Mucosa of stomach (tissue), 1 donor: ENCODE measurements around the gene KLHL29.

Experiments
- H3K27me3 ChIP-seq: one replicate; pipeline ENCODE4 v1.7.0; 2013; ENCODE audit warnings: mild to moderate bottlenecking, low read length; ENCODE audit not compliant: control insufficient read depth, insufficient read depth
- H3K36me3 ChIP-seq: one replicate; pipeline ENCODE4 v1.7.0; 2013; ENCODE audit warnings: low read length; ENCODE audit not compliant: control insufficient read depth, insufficient read depth
- H3K4me1 ChIP-seq: one replicate; pipeline ENCODE4 v1.7.0; 2013; ENCODE audit warnings: mild to moderate bottlenecking, low read length; ENCODE audit not compliant: control insufficient read depth, insufficient read depth
- H3K4me3 ChIP-seq: one replicate; pipeline ENCODE4 v1.7.0; 2013; ENCODE audit warnings: low read length
- H3K9ac ChIP-seq: one replicate; pipeline ENCODE4 v1.7.0; 2013; ENCODE audit warnings: mild to moderate bottlenecking, low read length, moderate library complexity
- H3K9me3 ChIP-seq: one replicate; pipeline ENCODE4 v1.7.0; 2013; ENCODE audit warnings: mild to moderate bottlenecking, low read length, moderate library complexity; ENCODE audit not compliant: control insufficient read depth
- donor health status: Pancreatic carcinoma.

KLHL29 gene

DNA sequence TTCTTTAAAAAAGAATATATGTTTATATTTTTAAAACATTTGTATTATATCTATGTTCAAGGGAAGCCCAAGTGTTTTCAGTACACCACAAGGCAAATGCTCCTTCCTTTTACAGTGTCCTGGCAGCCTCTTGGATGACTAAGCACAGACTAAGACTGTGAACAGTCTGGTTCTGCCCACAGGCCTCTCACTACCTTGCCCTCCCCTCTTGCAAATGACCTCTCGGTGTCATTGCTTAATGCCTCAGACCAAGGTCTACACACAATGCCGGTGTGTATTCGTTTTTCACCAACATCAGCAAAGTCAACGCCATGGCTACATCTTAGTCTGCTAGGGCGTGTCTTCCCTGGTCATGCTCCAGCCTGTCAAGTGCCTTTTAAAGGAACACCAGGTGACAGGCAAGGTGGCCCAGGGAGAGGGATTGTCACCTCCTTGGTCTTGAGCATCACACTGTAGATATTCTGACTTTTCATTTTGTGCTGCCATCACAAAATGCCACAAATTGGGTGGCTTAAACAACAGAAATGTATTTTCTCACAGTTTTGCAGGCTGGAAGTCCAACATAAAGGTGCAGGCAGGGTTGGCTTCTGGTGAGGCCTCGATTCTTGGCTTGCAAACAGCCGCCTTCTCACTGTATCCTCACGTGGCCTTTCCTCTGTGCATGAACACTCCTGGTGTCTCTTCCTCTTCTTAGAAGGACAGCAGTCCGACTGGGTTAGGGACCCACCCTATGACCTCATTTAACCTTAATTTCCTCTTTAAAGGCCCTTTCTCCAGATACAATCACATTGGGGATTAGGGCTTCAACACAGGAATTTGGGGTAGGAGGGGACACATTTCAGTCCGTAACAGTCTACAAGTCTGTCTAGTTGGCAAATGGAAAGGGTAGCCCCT is 266.5 kb downstream of the KLHL29 start:
- H3K4me1 ChIP-seq = no peaks in the 10 kb centered on the region

DNA sequence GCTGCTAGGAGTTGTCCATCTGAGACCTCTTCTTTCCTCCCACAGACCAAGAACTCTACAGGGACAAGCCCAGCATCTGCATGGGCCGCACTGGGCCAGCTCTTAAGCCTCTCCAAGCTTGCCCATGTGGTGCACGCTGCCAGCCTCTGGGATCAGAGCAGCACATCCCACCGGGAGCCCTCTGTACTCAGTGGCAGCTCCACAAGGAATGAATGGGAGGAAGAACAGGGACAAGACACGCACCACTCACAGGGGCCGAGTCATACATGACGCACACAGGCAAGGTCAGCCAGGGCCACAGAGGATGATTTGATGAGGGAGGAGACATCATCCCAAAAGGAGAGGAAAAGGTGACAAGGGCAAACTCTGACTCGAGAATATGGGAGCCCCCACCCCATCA is 268.3 kb downstream of the KLHL29 start:
- Histone ChIP-seq H3K9me3 (no peaks in the 10 kb centered on the region), H3K36me3 (no peaks in the 10 kb centered on the region), H3K9ac (no peak overlapping the region), H3K27me3 (no peaks in the 10 kb centered on the region), H3K4me1 (no peaks in the 10 kb centered on the region), H3K4me3 (no peak overlapping the region)

More for the DNA sequence above, 266.5 kb downstream of the KLHL29 start:
- H3K4me3 ChIP-seq = no peak overlapping the region
- no peak overlapping the region for H3K9ac ChIP-seq
- H3K36me3 ChIP-seq = no peaks in the 10 kb centered on the region
- H3K9me3 ChIP-seq = no peaks in the 10 kb centered on the region
- no peaks in the 10 kb centered on the region for H3K27me3 ChIP-seq

DNA sequence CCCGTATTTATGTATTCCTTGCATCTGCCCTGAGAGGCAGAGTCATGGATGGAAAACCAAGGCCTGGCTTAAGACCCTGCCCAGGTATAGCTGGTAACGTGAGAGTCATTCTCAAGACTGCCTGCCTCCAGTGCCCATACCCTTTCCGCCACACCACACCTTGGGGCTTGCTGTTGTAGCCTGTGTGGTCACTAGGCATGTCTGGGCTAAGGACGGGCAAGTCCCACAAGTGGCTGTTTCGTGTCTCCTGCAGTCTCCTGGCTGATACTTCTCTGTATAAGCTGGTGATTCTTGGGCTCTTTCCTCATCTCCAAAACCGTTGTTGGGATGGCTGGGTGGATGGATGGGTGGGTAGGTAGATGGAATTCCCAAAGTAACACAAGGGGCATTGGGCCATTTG is 269.8 kb downstream of the KLHL29 start:
- Histone ChIP-seq H3K9me3 (no peaks in the 10 kb centered on the region), H3K9ac (no peak overlapping the region), H3K4me1 (no peaks in the 10 kb centered on the region), H3K36me3 (no peaks in the 10 kb centered on the region), H3K27me3 (no peaks in the 10 kb centered on the region), H3K4me3 (no peak overlapping the region)

DNA sequence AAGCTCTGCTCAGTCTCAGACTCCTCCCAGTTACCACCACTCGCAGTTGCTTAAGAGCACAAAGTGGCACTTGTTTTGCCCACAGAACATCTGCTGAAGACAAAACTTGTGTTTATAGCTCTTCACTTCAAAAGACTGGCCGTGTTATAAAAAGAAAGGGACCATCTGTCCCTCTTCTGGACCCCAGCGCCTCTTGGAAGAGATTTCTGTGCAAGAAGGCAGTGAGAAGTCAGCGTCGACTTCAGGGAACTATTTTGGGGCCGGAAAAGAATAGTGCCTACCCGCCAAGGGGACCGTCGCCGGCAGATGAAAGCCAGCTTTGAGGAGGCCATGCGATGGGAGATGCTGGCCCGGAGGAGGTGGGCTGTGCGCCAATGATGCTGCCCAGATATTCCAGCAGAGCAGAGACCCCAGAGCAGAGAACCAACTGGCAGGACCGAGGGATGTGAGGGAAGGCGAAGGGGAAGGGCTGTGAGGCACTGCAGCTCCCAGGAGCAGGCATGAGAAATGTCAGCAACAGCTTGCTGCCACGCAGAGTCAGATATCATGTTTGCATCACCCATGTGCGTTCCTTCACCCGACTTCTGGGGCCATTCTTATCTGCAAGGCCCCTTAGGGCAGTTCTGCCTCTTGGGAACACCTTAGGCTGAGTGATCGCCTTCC is 271.1 kb downstream of the KLHL29 start:
- Histone ChIP-seq H3K36me3 (no peaks in the 10 kb centered on the region), H3K4me3 (no peak overlapping the region), H3K9ac (no peak overlapping the region), H3K9me3 (no peaks in the 10 kb centered on the region), H3K27me3 (no peaks in the 10 kb centered on the region), H3K4me1 (no peaks in the 10 kb centered on the region)

DNA sequence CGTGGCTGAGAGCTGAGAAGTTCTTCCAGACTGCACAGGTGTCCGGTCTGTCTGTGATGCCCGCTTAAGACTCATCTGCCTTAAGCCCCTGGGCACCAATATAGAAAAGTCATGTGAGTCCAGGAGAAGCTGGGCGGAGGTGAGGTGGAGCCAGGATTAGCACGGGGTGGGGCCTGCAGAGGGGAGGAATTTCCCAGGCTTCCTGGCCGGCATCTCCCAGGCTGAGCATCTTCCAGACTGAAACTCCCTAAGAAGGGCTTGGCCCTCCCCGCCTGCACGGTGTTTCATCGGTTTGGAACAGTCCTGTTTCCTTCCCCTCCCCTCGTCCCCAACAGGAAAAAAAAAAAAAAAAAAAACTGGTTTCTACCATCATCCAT is 271.6 kb downstream of the KLHL29 start:
- no peak overlapping the region for H3K9ac ChIP-seq
- H3K27me3 ChIP-seq = no peaks in the 10 kb centered on the region
- no peak overlapping the region for H3K4me3 ChIP-seq
- H3K4me1 ChIP-seq = no peaks in the 10 kb centered on the region
- no peaks in the 10 kb centered on the region for H3K36me3 ChIP-seq
- H3K9me3 ChIP-seq = no peaks in the 10 kb centered on the region

GRCh38 chr2:23657371-23657770 is 272.4 kb downstream of the KLHL29 start:
- Histone ChIP-seq H3K4me1 (no peaks in the 10 kb centered on the region), H3K27me3 (peaks cover under 1% of the 10 kb centered on the region), H3K36me3 (no peaks in the 10 kb centered on the region), H3K4me3 (no peak overlapping the region), H3K9ac (no peak overlapping the region), H3K9me3 (no peaks in the 10 kb centered on the region)

DNA sequence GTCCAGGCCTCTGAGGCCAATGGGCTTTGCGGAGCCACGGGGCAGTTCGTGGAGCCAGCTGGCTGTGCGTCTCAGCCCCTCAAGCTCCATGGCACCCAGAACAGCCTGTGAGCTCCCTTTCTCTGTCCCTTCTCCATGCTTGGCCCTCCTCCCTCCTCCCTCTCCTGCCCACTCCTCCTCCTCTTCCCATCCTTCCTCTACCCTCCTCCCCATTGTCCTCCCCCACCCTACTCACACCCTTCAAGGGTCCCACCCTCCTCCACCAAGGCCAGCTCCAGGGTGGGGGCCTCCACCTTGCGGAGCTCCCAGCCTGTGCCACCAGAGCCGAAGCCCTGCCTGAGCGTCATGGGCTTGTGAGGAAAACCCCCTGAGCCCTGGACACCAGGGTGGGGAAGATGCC is 273.0 kb downstream of the KLHL29 start:
- Histone ChIP-seq H3K36me3 (no peaks in the 10 kb centered on the region), H3K4me3 (no peak overlapping the region), H3K9ac (no peak overlapping the region), H3K9me3 (no peaks in the 10 kb centered on the region), H3K27me3 (peaks cover 6% of the 10 kb centered on the region), H3K4me1 (no peaks in the 10 kb centered on the region)

GRCh38 chr2:23658466-23658942 is 273.5 kb downstream of the KLHL29 start:
- no peaks in the 10 kb centered on the region for H3K9me3 ChIP-seq

GRCh38 chr2:23659328-23659727 is 274.3 kb downstream of the KLHL29 start:
- Histone ChIP-seq H3K4me1 (no peaks in the 10 kb centered on the region), H3K9ac (no peak overlapping the region), H3K36me3 (no peaks in the 10 kb centered on the region), H3K27me3 (peaks cover 9% of the 10 kb centered on the region), H3K9me3 (no peaks in the 10 kb centered on the region), H3K4me3 (no peak overlapping the region)

More at GRCh38 chr2:23658466-23658942, 273.5 kb downstream of the KLHL29 start:
- H3K4me3 ChIP-seq = no peak overlapping the region
- peaks cover 9% of the 10 kb centered on the region for H3K27me3 ChIP-seq
- H3K36me3 ChIP-seq = no peaks in the 10 kb centered on the region
- H3K4me1 ChIP-seq = no peaks in the 10 kb centered on the region
- no peak overlapping the region for H3K9ac ChIP-seq

DNA sequence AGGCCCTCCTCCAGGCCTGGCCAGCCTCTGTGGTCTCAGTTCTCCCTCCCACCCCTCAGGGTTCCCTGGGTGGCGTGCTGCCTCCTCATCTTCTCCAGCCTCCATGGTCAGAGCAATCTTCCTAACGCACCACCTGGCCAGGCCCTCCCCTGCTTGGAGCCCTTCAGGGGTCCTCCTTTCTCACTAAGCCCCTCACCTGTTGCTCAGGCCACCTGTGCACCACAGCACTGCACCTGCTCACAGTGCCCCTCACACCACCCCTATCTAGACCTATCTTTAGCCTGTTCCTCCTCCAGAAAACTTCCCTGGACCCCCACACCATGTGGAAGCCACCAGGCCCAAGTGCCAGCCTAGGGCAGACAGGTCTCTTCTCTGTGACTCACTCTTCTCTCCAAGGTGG is 274.8 kb downstream of the KLHL29 start:
- Histone ChIP-seq H3K27me3 (peaks cover 9% of the 10 kb centered on the region), H3K4me3 (no peak overlapping the region), H3K9ac (no peak overlapping the region), H3K4me1 (no peaks in the 10 kb centered on the region), H3K9me3 (no peaks in the 10 kb centered on the region), H3K36me3 (no peaks in the 10 kb centered on the region)

- H3K4me1 ChIP-seq = no peaks in the 10 kb centered on the region
- H3K4me3 ChIP-seq = no peak overlapping the region
- H3K36me3 ChIP-seq = no peaks in the 10 kb centered on the region
- peaks cover 9% of the 10 kb centered on the region for H3K27me3 ChIP-seq
- no peaks in the 10 kb centered on the region for H3K9me3 ChIP-seq
- no peak overlapping the region for H3K9ac ChIP-seq
Measured at GRCh38 chr2:23660237-23660636, 275.3 kb downstream of the KLHL29 start.

GRCh38 chr2:23661276-23662050 is 276.5 kb downstream of the KLHL29 start:
- H3K27me3 ChIP-seq = peaks cover 9% of the 10 kb centered on the region
- H3K9ac ChIP-seq = no peak overlapping the region
- H3K36me3 ChIP-seq = no peaks in the 10 kb centered on the region
- no peaks in the 10 kb centered on the region for H3K9me3 ChIP-seq
- H3K4me3 ChIP-seq = no peak overlapping the region
- no peaks in the 10 kb centered on the region for H3K4me1 ChIP-seq
